HG02642 (cell line): ENCODE measurements around the gene CSGALNACT2.
"Not testable (repeated sequence)": the region's sequence is repeated elsewhere in the genome, so short reads cannot be mapped to it uniquely, and the experiment has no call there.

Experiments
- ATAC-seq: cut with Tn5 transposase; IDR thresholded peaks from one replicate; pipeline ENCODE4 v1.9.1; 2021; ENCODE audit warnings: mild to moderate bottlenecking; ENCODE audit not compliant: unreplicated experiment, poor library complexity

CSGALNACT2 gene

DNA sequence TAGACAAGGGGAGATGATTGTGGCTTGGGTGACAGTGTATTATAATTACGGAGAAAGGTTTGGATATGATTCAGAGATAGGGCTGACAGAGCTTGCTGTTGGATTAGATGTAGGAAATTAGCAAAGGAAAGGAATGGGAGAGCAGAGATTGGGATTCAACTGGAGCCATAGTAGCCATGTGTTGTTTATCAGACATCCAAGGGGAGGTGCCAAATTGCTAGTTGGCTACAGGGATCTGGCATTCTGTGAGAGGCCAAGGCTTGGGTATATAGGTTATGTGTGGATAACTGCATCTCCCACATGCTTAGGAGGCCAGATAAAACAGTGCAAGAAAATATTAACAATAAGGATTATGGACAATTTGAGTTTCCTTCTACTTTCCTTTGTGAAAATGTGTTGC is 34.9 kb downstream of the CSGALNACT2 start:
- ATAC-seq, result no peak

DNA sequence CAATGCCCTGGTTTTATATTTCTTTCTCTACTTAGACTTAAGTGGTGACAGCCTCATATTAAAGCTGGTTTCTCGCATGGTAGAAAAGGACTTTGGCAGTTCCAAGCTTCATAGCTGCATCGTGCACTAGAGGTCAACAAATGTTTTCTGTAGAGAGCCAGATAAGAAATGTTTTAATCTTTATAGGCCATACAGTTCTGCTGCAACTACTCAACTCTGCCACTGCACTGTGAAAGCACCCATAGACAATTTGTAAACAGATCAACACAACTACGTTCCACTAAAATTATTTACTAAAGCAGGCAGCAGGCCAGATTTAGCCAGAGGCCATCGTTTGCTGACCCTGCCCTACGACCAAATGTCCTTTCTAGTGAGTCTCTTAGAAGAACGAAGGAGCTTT is 36.7 kb downstream of the CSGALNACT2 start:
- ATAC-seq, result no peak

DNA sequence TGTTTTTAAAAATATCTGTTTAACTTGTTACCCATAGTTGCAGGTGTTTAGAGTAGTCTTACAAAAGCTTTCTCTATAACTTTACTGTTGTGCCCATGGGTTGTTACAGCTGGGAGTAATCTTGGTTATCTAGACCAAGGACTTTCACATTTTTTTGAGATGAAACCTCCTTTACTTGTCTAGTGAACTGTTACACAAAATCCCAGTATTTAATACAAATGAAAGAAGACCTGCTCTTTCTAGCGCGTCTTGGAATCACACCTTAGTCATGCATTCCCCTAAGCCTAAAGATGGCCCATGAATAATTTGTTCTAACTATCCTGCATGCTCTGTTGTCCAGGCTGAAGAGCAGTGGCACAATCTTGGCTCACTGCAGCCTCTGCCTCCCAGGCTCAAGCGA is 38.0 kb downstream of the CSGALNACT2 start:
- no peak for ATAC-seq

DNA sequence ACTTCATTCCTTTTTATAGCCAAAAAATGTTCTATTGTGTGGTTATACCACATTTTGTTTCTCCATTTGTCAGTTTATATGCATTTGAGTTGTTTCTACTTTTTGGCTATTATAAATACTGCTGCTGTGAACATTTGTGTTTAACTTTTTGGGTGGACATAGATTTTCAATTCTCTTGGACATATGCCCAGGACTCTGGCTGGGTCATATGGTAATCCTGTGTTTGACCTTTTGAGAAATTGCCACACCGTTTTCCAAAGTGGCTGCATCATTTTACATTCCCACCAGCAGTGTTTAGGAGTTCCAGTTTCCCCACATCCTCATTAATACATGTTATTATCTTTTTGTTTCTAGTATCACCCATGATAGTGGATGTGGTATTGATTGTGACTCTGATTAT is 39.4 kb downstream of the CSGALNACT2 start:
- no peak for ATAC-seq

DNA sequence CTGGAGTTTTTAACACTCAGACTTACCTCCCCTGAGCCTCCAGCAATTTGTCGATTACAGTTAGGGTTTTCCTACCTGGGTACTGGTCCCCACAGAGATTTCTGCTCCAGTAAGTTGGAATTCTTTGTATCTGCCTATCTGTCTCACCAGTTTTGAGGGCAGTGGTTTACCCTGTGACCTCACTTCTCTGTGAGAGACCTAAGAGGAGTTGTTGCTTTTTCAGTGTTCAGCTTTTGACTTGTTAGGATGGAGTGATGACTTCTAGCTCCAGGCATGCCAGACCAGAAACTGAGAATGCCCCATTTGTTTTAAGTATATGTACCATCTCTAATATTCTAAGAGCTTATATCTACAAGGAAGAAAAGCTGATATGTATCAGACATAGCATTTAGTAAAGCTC is 42.9 kb downstream of the CSGALNACT2 start:
- ATAC-seq, result no peak

DNA sequence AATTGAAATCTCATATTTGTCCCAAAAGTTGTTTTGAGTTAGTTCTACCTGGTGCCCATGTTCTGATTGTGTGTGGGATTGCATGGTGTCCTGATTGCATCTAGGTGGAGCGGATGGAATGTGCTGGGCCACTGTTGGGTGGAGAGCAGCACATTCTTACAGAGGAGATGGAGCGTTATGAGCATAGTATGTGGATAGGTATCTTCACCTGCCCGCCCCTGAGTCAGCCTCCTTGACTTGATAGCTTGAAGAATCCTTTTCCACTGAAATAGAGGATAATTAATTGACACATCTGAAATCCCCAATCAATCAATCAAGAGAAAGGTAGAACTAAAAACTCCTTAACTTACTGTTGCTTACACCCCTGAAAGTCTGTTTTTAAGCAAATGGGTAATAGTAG is 45.5 kb downstream of the CSGALNACT2 start:
- not testable (repeated sequence) for ATAC-seq

DNA sequence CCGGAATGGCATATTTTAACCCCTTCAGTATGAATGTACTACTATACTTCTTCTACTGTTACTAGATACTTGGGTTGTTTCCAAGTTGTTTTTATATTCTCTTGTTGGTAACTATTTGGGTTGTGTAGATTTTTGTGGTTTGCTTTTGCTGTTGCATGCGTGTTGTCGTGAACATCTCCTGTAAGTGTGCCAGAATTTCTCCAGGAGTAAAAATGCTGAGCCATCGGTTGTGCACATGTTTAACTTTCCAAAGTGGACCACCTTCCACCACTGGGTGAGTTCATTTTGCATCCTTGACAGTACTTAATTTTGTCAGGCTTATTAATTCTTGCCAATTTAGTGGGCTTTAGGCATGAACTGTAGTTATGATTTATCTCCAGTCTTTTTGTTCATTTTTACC is 47.9 kb downstream of the CSGALNACT2 start:
- ATAC-seq, result no peak

DNA sequence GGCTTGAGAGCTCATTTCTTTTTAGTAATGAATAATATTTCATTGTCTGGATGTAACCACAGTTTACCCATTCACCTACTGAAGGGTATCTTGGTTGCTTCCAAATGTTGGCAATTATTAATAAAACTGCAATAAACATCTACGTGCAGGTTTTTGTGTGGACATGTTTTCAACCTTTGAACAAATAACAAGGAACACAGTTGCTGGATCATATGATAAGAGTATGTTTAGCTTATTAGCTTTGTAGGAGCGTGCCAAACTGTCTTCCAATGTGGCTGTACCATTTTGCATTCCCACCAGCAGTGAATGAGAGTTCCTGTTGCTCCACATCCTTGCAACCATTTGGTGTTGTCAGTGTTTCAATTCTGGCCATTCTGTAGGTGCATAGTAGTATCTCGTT is 49.0 kb downstream of the CSGALNACT2 start:
- no peak for ATAC-seq

DNA sequence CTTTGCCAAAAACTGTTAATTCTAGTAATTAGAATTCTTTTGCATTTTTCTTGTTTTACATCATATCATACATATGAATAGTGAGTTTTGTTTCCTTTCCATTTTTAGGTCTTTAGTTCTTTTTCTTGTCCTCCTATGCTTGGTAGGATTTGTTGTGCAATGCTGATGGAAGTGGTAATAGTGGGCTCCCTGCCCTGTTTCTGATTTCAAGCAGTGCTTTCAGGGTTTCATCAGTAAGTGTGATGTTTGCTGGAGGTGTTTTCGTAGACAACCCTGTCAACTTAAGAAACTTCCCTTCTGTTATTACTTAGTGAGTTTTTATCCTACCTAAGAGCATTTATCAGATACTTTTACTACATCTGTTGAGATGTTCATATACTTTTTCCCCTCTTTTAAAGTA is 50.5 kb downstream of the CSGALNACT2 start:
- no peak for ATAC-seq

DNA sequence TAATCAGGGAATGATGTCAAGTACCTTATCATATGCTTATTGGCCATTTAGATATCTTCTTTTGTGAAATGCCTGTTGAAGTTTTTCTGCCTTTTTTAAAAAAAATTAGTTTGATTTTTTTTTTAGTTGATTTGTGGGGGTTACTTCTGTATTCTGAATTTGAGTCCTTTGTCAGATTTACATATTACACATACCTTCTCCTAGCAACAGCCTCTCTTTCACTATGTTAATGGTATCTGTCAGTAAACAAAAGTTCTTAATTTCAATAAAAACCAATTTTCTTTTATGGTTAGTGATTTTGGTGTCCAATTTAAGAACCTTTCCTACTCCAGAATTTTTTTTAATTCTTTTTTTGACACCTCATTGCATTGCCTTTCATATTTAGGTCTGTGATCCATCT is 52.0 kb downstream of the CSGALNACT2 start:
- ATAC-seq, result no peak

DNA sequence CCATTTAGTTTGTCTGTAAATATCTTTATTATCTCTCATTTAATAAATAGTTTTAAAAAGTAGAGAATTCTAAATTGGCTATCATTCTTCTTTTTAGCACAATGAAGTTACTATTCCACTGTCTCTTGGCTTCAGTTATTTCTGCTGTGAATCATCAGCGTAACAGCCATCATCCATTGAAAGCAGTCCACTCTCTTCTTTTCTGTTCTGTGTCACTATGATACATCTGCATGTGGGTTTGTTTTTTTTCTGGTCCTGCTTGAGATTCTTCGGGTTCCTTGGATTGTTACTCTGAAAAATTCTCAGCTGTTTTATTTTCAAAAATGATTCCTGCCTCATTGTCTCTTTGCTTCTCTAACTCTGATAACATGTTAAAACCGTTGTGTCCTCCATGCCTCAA is 52.5 kb downstream of the CSGALNACT2 start:
- ATAC-seq, result no peak

DNA sequence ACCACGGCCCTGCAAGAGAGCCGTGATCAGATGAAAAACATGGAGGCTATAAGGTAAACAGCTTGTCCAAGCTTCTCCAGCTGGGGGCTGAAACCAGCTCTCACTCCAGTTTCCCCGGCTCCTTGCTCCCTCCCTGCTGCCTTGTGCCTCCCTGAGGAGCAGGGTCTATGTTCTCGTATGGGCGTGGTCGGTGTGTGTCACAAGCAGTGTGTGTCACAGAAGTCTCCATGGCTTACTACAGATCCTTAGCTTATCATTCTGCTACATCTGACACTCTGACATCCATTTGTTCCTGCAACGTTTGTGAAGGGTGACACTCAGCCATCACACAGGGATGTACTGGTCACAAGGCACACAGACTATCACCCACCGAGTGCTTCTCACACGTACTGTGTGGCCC is 54.6 kb downstream of the CSGALNACT2 start:
- no peak for ATAC-seq

DNA sequence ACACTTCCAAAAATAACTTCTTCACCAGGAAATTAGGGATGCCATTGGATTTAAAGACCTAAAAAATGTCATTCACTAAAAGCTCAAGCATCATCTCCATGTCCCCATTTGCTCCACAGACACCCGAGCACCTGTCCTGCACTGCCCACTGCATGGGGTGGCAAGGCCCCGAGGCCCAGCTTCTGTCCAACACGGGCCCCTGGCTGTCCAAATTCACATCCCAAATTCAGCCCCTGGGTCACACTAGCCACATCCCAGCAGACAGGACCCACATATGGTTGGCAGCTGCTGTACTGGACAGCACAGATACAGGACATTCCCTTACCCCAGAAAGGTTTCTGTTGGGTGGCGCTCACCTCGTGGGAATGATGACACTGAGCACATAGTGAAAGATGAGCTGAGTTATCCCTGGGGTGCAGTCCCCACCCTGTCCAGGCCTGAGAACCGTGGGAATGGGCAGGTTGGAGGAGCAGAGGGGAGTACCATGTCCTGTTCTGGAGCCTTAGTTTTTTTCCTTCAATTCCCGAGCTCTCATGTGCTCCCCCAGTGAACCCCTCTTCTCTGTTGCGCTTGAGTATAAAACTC is 55.3 kb downstream of the CSGALNACT2 start:
- ATAC-seq, result no peak

DNA sequence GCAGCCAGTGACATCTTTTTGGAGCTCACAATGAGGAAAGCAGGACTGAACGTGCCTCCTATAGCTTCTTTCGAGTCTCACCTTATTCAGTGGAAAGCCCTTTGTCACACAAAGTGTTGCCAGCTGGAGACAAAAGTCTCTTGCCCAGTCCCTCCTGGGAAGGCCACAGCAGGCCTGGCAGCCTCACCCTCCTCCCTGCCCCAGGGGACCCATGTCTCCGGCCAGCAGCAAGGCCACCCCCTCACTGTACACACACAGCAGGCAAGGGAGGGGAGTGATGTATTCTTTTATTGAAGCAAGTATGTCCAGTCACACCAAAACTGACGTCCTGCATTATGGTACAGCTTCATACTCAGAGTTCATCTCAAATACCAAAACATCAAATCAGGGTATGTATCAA is 56.0 kb downstream of the CSGALNACT2 start:
- no peak for ATAC-seq

DNA sequence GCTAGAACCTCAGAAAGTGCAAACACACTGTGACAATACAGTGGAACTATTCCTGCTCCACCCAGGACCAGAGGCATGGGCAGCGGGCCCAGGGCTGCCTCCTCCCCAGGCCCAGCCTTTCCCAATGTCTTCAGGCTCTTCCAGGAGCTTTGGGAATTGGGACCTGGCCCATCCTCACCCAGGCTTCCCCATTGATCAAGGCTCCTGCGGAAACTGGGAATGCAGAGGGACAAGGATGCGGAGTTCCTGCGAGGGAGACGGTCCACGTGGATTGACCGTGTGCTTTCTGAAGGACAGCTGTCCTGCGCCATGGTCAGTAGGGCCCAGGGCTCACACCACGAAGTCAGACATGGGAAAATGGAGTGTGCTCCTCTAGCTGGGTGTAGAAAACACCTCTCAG is 56.6 kb downstream of the CSGALNACT2 start:
- ATAC-seq, result no peak

DNA sequence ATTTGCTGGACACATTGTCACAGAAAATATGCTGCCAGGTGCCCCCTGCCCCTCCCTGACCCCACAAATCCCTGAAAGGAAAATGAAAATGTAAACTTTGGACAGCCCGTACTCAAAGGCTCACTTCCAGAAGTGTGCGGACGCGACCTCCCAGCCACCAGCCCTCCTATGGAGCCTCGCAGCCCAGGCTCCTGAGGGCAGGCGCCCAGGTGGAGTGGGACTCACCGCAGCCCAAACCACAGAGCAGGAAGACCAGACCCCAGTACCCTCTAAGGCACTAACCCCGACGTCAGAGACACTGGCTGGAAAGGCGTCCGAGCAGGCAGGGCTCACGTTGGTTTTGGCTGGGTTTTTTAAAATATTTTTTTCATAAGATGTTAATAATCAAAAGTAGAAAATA is 57.3 kb downstream of the CSGALNACT2 start:
- ATAC-seq, result no peak

DNA sequence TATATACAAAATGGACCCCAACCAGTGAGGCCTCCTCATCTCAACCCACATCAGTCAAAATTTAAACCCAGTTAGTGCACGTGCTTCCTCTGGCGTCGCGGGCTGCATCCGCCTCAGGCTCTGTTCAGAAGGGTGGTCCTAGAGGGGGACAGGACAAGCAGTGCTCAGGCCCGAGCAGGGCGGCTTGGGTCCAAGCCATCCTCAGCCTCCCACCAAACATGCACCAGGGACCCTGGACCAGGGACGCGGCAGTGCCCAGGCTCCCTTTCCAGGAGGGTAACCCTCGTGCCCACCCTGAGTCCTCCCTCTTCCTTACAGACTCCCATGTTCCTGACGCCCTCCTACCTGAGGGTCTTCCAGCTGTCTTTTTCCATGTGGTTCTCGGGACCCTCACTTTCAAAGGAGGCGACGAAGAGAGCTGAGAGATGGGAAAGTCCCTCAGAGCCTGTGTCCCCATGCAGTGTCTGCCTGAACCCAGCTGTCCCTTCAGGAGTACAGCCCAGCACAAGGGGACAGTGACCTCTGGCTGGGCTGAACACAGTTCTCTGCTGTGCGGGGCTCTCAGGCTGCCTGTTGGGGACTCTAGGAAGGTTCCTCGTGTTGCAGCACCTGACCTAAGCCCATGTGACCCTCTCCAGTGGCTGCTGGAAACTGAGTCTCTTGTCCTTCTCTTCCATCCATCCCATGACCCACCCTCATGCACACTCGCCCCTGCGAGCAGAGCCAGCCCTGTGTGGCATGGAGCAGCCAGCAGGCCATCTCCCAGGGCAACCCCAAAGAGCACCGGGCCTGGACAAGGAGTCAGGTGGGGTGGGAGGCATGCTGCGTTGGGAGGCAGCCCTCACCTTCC is 58.1 kb downstream of the CSGALNACT2 start:
- ATAC-seq, result no peak

DNA sequence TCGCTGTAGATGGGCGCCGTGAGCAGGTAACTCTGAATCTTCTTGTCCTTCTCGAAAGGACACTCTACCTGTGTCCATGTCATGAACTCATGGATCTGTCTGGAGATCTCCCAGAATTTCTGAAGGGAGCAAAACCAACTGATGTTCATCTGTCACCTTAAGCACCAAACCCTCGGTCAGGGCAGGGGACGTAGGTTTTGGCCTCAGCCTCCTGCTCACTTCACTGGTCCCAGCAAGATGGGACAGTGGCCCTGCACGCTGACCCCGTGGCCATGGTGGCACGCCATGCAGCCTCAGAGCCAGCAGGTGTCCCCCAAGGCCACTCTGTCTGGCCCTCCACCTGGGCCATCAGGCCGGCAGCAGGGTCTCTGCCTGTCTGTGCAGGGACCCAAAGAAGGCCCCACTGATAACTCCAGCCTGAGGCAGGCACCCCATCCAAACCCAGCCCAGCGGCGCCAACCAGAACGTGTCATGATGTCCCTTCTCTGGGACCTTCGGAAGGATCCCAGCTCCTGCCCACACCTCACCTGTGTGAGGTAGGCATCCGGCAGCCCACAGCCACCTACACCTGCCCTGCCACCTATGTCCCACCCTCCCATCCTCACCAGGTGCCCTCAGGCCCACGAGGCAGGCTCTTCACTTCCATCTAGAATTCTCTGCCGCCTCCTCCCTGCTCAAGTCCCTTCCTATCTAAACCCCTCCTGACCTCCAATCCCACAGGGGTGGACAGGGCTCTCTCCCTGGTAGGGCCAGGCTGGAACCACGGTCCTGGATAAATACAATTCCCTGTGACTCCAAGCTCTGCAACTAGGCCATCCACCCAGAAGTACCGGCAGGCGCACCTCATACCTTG is 59.0 kb downstream of the CSGALNACT2 start:
- ATAC-seq, result no peak

DNA sequence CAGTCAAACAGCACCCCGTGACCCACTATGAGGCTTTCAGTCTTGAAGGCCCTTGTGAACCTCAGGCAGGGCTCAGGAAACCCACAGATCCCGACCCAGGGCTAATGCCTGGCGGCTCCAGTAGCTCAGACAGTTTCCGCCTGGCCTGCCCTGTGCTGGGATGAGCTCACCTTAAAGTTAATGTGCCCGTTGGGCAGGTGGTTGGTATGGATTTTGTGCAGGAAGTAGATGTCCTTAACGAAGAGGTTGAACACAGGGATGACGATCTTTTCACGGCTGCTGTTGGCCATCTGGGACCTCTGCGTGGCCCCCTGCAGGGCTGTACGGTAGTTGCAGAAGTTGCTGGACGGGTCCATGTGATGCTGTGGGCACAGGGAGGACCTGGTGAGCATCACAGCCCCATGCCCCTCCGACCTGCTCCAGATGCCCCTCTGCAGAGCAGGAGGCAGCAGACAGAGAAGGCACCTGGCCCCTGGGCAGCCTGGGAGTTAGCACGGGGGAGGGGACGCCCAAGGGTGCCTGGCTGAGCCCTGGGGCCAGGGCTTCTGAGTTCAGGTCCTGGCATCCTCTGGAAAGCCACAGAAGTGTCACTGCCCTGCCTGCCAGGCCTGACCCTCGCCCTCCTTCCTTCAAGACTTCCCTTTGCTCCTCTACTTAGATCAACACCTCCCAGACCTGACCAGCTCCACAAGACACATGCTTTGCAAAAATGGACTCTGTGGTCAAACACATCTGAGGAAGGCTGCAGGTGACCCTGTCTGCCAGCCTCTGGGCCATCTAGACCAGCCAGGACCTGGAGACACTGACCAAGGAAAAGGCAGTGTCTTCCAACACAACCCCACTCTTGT is 59.8 kb downstream of the CSGALNACT2 start:
- ATAC-seq, result no peak

DNA sequence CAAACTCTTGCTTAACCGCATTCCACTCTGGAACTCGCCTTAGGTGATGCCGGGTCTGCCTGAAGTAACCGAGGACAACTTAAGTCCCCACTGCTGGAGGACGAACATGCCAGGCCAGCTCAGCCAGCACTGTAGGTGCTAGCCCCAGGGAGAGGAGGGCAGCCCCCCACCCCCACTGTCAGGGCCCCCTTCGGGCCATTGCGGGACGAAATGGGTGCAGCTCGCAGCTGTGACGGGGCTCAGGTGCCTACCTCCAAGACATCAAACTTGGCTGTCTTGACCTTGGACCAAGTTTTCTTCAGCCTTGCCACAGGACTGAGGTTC is 60.4 kb downstream of the CSGALNACT2 start:
- ATAC-seq, result no peak
